ENCODE data around the gene NBPF9.
"Not testable (repeated sequence)": the region's sequence is repeated elsewhere in the genome, so short reads cannot be mapped to it uniquely, and the experiment has no call there.

GRCh38 chr1:149008769-149009168 is 94.6 kb downstream of the NBPF9 start:
- TF ChIP-seq POLR2A, CTCF (IDR thresholded peaks at IDR 0.05): not testable (repeated sequence)

All from transverse colon (tissue), 3 donors.